CD14-positive monocyte (primary cell): ENCODE results near the gene RALGDS. TPM values are rescaled to one million over a fixed set of nuclear protein-coding genes. Genes with fewer than 3 reads are reported as not detected.

ENCODE experiments used
- DNase-seq, 3 donors: peaks; one replicate each; pipeline ENCODE4 v3.0.0-alpha.2; 2011 to 2022
- H2AFZ ChIP-seq: 2 replicates; pipeline ENCODE4 v1.6.0; 2012; ENCODE audit warnings: mild to moderate bottlenecking, low read depth, low read length, inconsistent platforms; ENCODE audit not compliant: insufficient read depth, poor library complexity, severe bottlenecking
- H3K27ac ChIP-seq, 2 donors: 1 replicate in 1 of 2; 2 replicates in 1 of 2; pipeline ENCODE4 v1.5.1; 2012 to 2013; ENCODE audit warnings: low read length in 2 of 2, control low read depth in 1 of 2, inconsistent platforms in 1 of 2, low read depth in 1 of 2, mild to moderate bottlenecking in 1 of 2
- H3K27me3 ChIP-seq, 2 donors: one replicate each; pipeline versions ENCODE4 v1.6.0 to v1.6.1; 2011 to 2013; ENCODE audit warnings: low read length in 2 of 2; ENCODE audit not compliant: control insufficient read depth in 2 of 2, insufficient read depth in 2 of 2
- H3K36me3 ChIP-seq, 2 donors: replicated peaks in 1 of 2; 1 replicate in 1 of 2; 2 replicates in 1 of 2; pipeline versions ENCODE4 v1.5.1 to v1.6.1; 2012 to 2013; ENCODE audit warnings: low read length in 2 of 2, control low read depth in 1 of 2, inconsistent platforms in 1 of 2, mild to moderate bottlenecking in 1 of 2; ENCODE audit not compliant: insufficient read depth in 2 of 2, control insufficient read depth in 1 of 2
- H3K4me1 ChIP-seq, 2 donors: 1 replicate in 1 of 2; 2 replicates in 1 of 2; pipeline versions ENCODE4 v1.5.1 to v1.6.1; 2012 to 2013; ENCODE audit warnings: low read length in 2 of 2, control low read depth in 1 of 2, inconsistent platforms in 1 of 2, mild to moderate bottlenecking in 1 of 2, moderate library complexity in 1 of 2; ENCODE audit not compliant: insufficient read depth in 2 of 2, control insufficient read depth in 1 of 2
- H3K4me2 ChIP-seq: replicated peaks from 2 replicates; pipeline ENCODE3; 2012; ENCODE audit warnings: low read length, moderate library complexity, mild to moderate bottlenecking; ENCODE audit not compliant: poor library complexity, severe bottlenecking; ENCODE audit errors: extremely low read depth
- H3K4me3 ChIP-seq, 3 experiments: fragments of 200-600 bp in 1 of 3; sonication (generic) in 1 of 3; replicated peaks in 1 of 3; 1 replicate in 2 of 3; 2 replicates in 1 of 3; pipeline ENCODE4 v1.5.1; 2011 to 2013; ENCODE audit warnings: low read length in 3 of 3, mild to moderate bottlenecking in 3 of 3, control low read depth in 2 of 3, low read depth in 2 of 3, inconsistent platforms in 1 of 3, moderate library complexity in 1 of 3
- H3K79me2 ChIP-seq: 2 replicates; pipeline ENCODE4 v1.6.0; 2012; ENCODE audit warnings: mild to moderate bottlenecking, control low read depth, inconsistent platforms, low read length, moderate library complexity; ENCODE audit not compliant: insufficient read depth
- H3K9ac ChIP-seq: 2 replicates; pipeline ENCODE4 v1.6.0; 2017; ENCODE audit warnings: low read length, mild to moderate bottlenecking; ENCODE audit not compliant: insufficient read depth, poor library complexity, severe bottlenecking
- H3K9me3 ChIP-seq, 2 donors: replicated peaks in 1 of 2; 1 replicate in 1 of 2; 2 replicates in 1 of 2; pipeline versions ENCODE4 v1.5.1 to v1.6.1; 2012 to 2013; ENCODE audit warnings: low read length in 2 of 2, control low read depth in 1 of 2; ENCODE audit not compliant: control insufficient read depth in 1 of 2, insufficient read depth in 1 of 2
- H4K20me1 ChIP-seq: 2 replicates; pipeline ENCODE4 v1.6.0; 2012; ENCODE audit warnings: mild to moderate bottlenecking, low read length, control low read depth, moderate library complexity; ENCODE audit not compliant: insufficient read depth
- H3K27ac Mint-ChIP-seq, 7 donors: one replicate each; pipeline ENCODE4 v1.8.0; 2020; ENCODE audit warnings: mild to moderate bottlenecking in 7 of 7, mixed read lengths in 7 of 7, moderate library complexity in 6 of 7, inconsistent platforms in 2 of 7
- H3K27me3 Mint-ChIP-seq, 3 donors: one replicate each; pipeline ENCODE4 v1.8.0; 2021 to 2022; ENCODE audit warnings: low read depth in 3 of 3, mild to moderate bottlenecking in 3 of 3, mixed read lengths in 3 of 3, moderate library complexity in 3 of 3, inconsistent platforms in 1 of 3
- H3K36me3 Mint-ChIP-seq, 2 donors: one replicate each; pipeline ENCODE4 v1.8.0; 2020; ENCODE audit warnings: mixed read lengths in 2 of 2, inconsistent platforms in 1 of 2, mild to moderate bottlenecking in 1 of 2
- H3K4me1 Mint-ChIP-seq: one replicate; pipeline ENCODE4 v1.8.0; 2020; ENCODE audit warnings: mild to moderate bottlenecking, mixed read lengths
- H3K4me3 Mint-ChIP-seq, 2 donors: one replicate each; pipeline ENCODE4 v1.8.0; 2020; ENCODE audit warnings: mild to moderate bottlenecking in 2 of 2, mixed read lengths in 2 of 2, moderate library complexity in 1 of 2
- H3K9me3 Mint-ChIP-seq, 7 donors: one replicate each; pipeline ENCODE4 v1.8.0; 2020 to 2022; ENCODE audit warnings: mixed read lengths in 7 of 7, mild to moderate bottlenecking in 6 of 7, moderate library complexity in 6 of 7, inconsistent platforms in 2 of 7
- WGBS: methylation state at CpG from one replicate; pipeline ENCODE4 v1.1.5; 2013; ENCODE audit warnings: missing lambda C conversion rate; ENCODE audit not compliant: insufficient coverage; 5-methylcytosine and 5-hydroxymethylcytosine counted together
- intact Hi-C, 2 donors: fragments of 100-400 bp; cut with micrococcal nuclease; formaldehyde crosslinking; loops; one replicate each; pipeline versions ENCODE4 v1.15.0 to v1.15.1; 2023
- polyA plus RNA-seq, 3 donors: library from polyadenylated mRNA; depleted of rRNA in 1 of 3; unstranded in 2 of 3; stranded (reverse) in 1 of 3; fragments of 300-500 nt in 2 of 3; fragments of >200 nt in 1 of 3; fragmentation: Illumina TruSeq in 2 of 3; gene quantifications; 1 replicate in 2 of 3; 2 replicates in 1 of 3; pipeline ENCODE4 v1.2.3, GENCODE V29; 2012 to 2021
- TF ChIP-seq, protein P1 (sequence below): fragments of 200-600 bp; IDR thresholded peaks from one replicate; pipeline ENCODE4 v1.8.0; 2022; ENCODE audit warnings: antibody characterized with exemption, mild to moderate bottlenecking

RALGDS gene
- polyA plus RNA-seq, 3 donors, result 3.5 to 63.8 (median 4.2) TPM

- H3K4me2 ChIP-seq, result no peak overlapping the region
- TF ChIP-seq, protein P1, sequence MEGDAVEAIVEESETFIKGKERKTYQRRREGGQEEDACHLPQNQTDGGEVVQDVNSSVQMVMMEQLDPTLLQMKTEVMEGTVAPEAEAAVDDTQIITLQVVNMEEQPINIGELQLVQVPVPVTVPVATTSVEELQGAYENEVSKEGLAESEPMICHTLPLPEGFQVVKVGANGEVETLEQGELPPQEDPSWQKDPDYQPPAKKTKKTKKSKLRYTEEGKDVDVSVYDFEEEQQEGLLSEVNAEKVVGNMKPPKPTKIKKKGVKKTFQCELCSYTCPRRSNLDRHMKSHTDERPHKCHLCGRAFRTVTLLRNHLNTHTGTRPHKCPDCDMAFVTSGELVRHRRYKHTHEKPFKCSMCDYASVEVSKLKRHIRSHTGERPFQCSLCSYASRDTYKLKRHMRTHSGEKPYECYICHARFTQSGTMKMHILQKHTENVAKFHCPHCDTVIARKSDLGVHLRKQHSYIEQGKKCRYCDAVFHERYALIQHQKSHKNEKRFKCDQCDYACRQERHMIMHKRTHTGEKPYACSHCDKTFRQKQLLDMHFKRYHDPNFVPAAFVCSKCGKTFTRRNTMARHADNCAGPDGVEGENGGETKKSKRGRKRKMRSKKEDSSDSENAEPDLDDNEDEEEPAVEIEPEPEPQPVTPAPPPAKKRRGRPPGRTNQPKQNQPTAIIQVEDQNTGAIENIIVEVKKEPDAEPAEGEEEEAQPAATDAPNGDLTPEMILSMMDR, result no peak
- H3K27me3 ChIP-seq, result peaks cover 0 to 18% of the 10 kb centered on the region in 2 donors
- H3K4me1 Mint-ChIP-seq, result no peaks in the 10 kb centered on the region
- H2AFZ ChIP-seq, result no peak overlapping the region
- no peaks in the 10 kb centered on the region for H3K79me2 ChIP-seq
- no peaks in the 10 kb centered on the region for H3K9me3 Mint-ChIP-seq
- peaks cover 2 to 9% (median 4%) of the 10 kb centered on the region in 3 donors for H3K27me3 Mint-ChIP-seq
- no peak overlapping the region for H3K27ac Mint-ChIP-seq
- no peaks in the 10 kb centered on the region for H3K36me3 ChIP-seq
- 98% methylated on average over 14 of the region's 14 CpGs for WGBS
- no peak overlapping the region for H3K4me3 Mint-ChIP-seq
- H3K36me3 Mint-ChIP-seq, result no peaks in the 10 kb centered on the region
- H3K27ac ChIP-seq, result no peak overlapping the region
- DNase-seq, result no peak
- H4K20me1 ChIP-seq, result no peaks in the 10 kb centered on the region
- H3K4me3 ChIP-seq, result no peak overlapping the region
- H3K4me1 ChIP-seq, result no peaks in the 10 kb centered on the region
- no peak overlapping the region for H3K9ac ChIP-seq
- H3K9me3 ChIP-seq, result no peaks in the 10 kb centered on the region
- intact Hi-C loops, result no loop called here
Measured at GRCh38 chr9:133078486-133078885, 42.6 kb downstream of the RALGDS start.

- Histone ChIP-seq H3K9ac (no peak overlapping the region), H3K36me3 (no peaks in the 10 kb centered on the region), H3K27me3 (peaks cover 0 to 16% of the 10 kb centered on the region in 2 donors), H4K20me1 (no peaks in the 10 kb centered on the region), H3K27ac (no peak overlapping the region), H2AFZ (no peak overlapping the region), H3K4me3 (no peak overlapping the region), H3K4me1 (no peaks in the 10 kb centered on the region), H3K79me2 (no peaks in the 10 kb centered on the region), H3K4me2 (no peak overlapping the region), H3K9me3 (no peaks in the 10 kb centered on the region)
- Mint-ChIP-seq H3K36me3 (no peaks in the 10 kb centered on the region), H3K27ac (no peak overlapping the region), H3K9me3 (no peaks in the 10 kb centered on the region), H3K4me3 (no peak overlapping the region), H3K27me3 (peaks cover 2 to 9% (median 4%) of the 10 kb centered on the region in 3 donors), H3K4me1 (peaks cover 2% of the 10 kb centered on the region)
- intact Hi-C loops, result no loop called here
- TF ChIP-seq, protein P1, result no peak
- no peak for DNase-seq
- WGBS, result no CpG with 5 or more reads among the region's 4 CpGs
Measured at GRCh38 chr9:133076691-133077090, 44.3 kb downstream of the RALGDS start.
